ENCODE results near the gene SLC35E2B. TPM values are rescaled to one million over a fixed set of nuclear protein-coding genes. Genes with fewer than 3 reads are reported as not detected.
A peak's percentile ranks its signal among the peaks of the same experiment; 100 is the strongest.

SLC35E2B gene
- total RNA-seq, 2 experiments from 2014 or later, result 21.9 to 23.8 TPM

- TF ChIP-seq, protein P1, sequence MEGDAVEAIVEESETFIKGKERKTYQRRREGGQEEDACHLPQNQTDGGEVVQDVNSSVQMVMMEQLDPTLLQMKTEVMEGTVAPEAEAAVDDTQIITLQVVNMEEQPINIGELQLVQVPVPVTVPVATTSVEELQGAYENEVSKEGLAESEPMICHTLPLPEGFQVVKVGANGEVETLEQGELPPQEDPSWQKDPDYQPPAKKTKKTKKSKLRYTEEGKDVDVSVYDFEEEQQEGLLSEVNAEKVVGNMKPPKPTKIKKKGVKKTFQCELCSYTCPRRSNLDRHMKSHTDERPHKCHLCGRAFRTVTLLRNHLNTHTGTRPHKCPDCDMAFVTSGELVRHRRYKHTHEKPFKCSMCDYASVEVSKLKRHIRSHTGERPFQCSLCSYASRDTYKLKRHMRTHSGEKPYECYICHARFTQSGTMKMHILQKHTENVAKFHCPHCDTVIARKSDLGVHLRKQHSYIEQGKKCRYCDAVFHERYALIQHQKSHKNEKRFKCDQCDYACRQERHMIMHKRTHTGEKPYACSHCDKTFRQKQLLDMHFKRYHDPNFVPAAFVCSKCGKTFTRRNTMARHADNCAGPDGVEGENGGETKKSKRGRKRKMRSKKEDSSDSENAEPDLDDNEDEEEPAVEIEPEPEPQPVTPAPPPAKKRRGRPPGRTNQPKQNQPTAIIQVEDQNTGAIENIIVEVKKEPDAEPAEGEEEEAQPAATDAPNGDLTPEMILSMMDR (IDR thresholded peaks at IDR 0.05), result no peak
- Mint-ChIP-seq H3K4me3 (no peak overlapping the region), H3K9me3 (no peaks in the 10 kb centered on the region), H3K4me1 (ENCODE audit: low read depth) (peaks cover 25% of the 10 kb centered on the region), H3K27me3 (no peaks in the 10 kb centered on the region), H3K36me3 (ENCODE audit: low read depth) (peaks cover 18% of the 10 kb centered on the region), H3K27ac (peak overlapping the region; percentile 26)
- intact Hi-C loops (cut with micrococcal nuclease), result no loop called here
- no peak for ATAC-seq
- no peak for DNase-seq
- ChIA-PET POLR2A (no interaction called here), CTCF (no interaction called here)
These were observed 80.5 kb downstream of the SLC35E2B start for GRCh38 chr1:1612104-1612400.

- Mint-ChIP-seq H3K4me1 (ENCODE audit: low read depth) (peaks cover 30% of the 10 kb centered on the region), H3K9me3 (no peaks in the 10 kb centered on the region), H3K27me3 (no peaks in the 10 kb centered on the region), H3K36me3 (ENCODE audit: low read depth) (peaks cover 18% of the 10 kb centered on the region), H3K27ac (peak overlapping the region; percentile 57), H3K4me3 (no peak overlapping the region)
- no peak for ATAC-seq
- TF ChIP-seq, protein P1 (IDR thresholded peaks at IDR 0.05), result no peak
- no peak for DNase-seq
- CTCF ChIA-PET, result no interaction called here
- POLR2A ChIA-PET, result interaction anchor here (1.2 kb wide), 1 partner anchor 13 kb away, joined by 4 read pairs; no protein-coding TSS in a partner anchor
- intact Hi-C loops (cut with micrococcal nuclease), result no loop called here
These were observed 81.8 kb downstream of the SLC35E2B start for GRCh38 chr1:1610796-1611195.

DNA sequence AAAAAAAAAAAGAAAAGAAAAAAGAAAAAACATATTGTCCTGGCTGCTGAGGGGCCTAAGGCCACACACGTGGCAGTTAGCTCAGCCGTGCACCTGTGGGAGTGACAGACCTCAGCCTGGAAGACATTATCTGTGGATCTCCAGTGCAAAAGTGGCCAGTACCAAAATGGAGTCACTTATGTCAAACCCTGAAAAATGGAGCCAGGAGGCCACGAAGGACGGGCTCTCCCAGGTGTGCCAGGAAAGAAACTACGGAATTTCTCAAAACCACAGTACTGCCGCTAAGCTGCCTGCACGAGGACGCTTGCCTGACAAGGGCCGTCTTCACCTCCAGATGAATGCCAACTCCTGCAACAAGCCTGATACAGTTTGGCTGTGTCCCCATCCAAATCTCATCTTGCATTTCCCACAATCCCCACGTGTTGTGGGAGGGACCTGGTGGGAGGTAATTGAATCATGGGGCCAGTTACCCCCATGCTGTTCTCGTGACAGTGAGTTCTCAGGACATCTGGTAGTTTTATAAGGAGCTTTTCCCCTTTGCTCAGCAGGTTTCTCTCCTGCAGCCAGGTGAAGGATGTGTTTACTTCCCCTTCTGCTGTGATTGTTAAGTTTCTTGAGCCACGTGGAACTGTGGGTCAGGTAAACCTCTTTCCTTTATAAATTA lies 82.6 kb downstream of the SLC35E2B start:
- H3K4me1 Mint-ChIP-seq (ENCODE audit: low read depth), result peaks cover 30% of the 10 kb centered on the region
- CTCF ChIA-PET, result no interaction called here
- POLR2A ChIA-PET, result interaction anchor here (1.2 kb wide), 1 partner anchor 12 kb away, joined by 4 read pairs; no protein-coding TSS in a partner anchor
- no peaks in the 10 kb centered on the region for H3K9me3 Mint-ChIP-seq
- ATAC-seq (no peak), DNase-seq (no peak)
- H3K27me3 Mint-ChIP-seq, result no peaks in the 10 kb centered on the region
- intact Hi-C loops (cut with micrococcal nuclease), result no loop called here
- H3K36me3 Mint-ChIP-seq (ENCODE audit: low read depth), result peaks cover 18% of the 10 kb centered on the region
- H3K27ac Mint-ChIP-seq, result no peak overlapping the region
- no peak overlapping the region for H3K4me3 Mint-ChIP-seq
- TF ChIP-seq, protein P1 (IDR thresholded peaks at IDR 0.05), result no peak

Other genes starting within 250 kb of the SLC35E2B start
- 1 to 10 TPM in 1 of 2 experiments, under 1 TPM in 1; 0.99 to 1.8 TPM for gene ATAD3C, start 243.1 kb downstream of the SLC35E2B start, total RNA-seq
- gene ATAD3B, start 221.0 kb downstream of the SLC35E2B start, total RNA-seq, result 10 to 100 TPM; 42.5 to 48.1 TPM
- 10 to 100 TPM; 61.7 to 65.1 TPM for gene ATAD3A, start 180.6 kb downstream of the SLC35E2B start, total RNA-seq
- gene TMEM240, start 152.2 kb downstream of the SLC35E2B start, total RNA-seq, result under 1 TPM; 0.45 to 0.74 TPM
- 100 to 1,000 TPM; 111 to 113 TPM for gene SSU72, start 117.9 kb downstream of the SLC35E2B start, total RNA-seq
- 1 to 10 TPM; 2.8 to 3.6 TPM for gene FNDC10, start 92.7 kb downstream of the SLC35E2B start, total RNA-seq
- 10 to 100 TPM; 40.1 to 41.3 TPM for gene MIB2, start 77.3 kb downstream of the SLC35E2B start, total RNA-seq
- 1 to 10 TPM; 3.3 to 4.0 TPM for gene MMP23B, start 60.6 kb downstream of the SLC35E2B start, total RNA-seq
- 10 to 100 TPM; 29.4 to 32.0 TPM for gene CDK11B, start 33.8 kb downstream of the SLC35E2B start, total RNA-seq
- 10 to 100 TPM; 64.8 to 70.6 TPM for gene CDK11A, start 31.6 kb upstream of the SLC35E2B start, total RNA-seq
- gene NADK, start 85.7 kb upstream of the SLC35E2B start, total RNA-seq, result 10 to 100 TPM; 57.3 to 65.6 TPM
- gene GNB1, start 198.3 kb upstream of the SLC35E2B start, total RNA-seq, result 100 to 1,000 TPM; 318 to 330 TPM
- under 1 TPM; 0.47 to 0.76 TPM for gene CALML6, start 222.5 kb upstream of the SLC35E2B start, total RNA-seq
- 1 to 10 TPM; 2.1 to 2.2 TPM for gene TMEM52, start 226.5 kb upstream of the SLC35E2B start, total RNA-seq

All from activated CD8-positive, alpha-beta T cell treated with anti-CD3 and anti-CD28 coated beads for 36 hours (primary cell).